ENCODE measurements around the gene PATJ. TPM values are rescaled to one million over a fixed set of nuclear protein-coding genes. Genes with fewer than 3 reads are reported as not detected.
"Not testable (repeated sequence)": the region's sequence is repeated elsewhere in the genome, so short reads cannot be mapped to it uniquely, and the experiment has no call there.

PATJ gene
- total and polyA plus RNA-seq, 5 donors = 36.3 to 72.3 (median 51.8) TPM

GRCh38 chr1:61953076-61953789 is 211.0 kb downstream of the PATJ start:
- peak overlapping the region; percentile 59 for H3K4me3 ChIP-seq (ENCODE audit: low read length)
- no peak overlapping the region for H3K27ac ChIP-seq (ENCODE audit: low read length)
- intact Hi-C loops (cut with DNase I) = loop anchor here in 2 of 4 donors (5.0 to 10.0 kb wide), 2 partner anchors 114 to 122 kb away; no protein-coding TSS in a partner anchor
- H3K4me1 ChIP-seq (ENCODE audit: control insufficient read depth, insufficient read depth, low read length) = no peaks in the 10 kb centered on the region
- DNase-seq = no peak
- ATAC-seq = no peak
- H3K9me3 ChIP-seq (ENCODE audit: control insufficient read depth, low read length) = no peaks in the 10 kb centered on the region
- H3K27me3 ChIP-seq (ENCODE audit: control insufficient read depth, insufficient read depth) = no peaks in the 10 kb centered on the region
- 74% methylated on average over 2 of the region's 2 CpGs for WGBS

- no peaks in the 10 kb centered on the region for H3K4me1 ChIP-seq (ENCODE audit: control insufficient read depth, insufficient read depth, low read length)
- WGBS = 93% methylated on average over 3 of the region's 3 CpGs
- H3K27me3 ChIP-seq (ENCODE audit: control insufficient read depth, insufficient read depth) = no peaks in the 10 kb centered on the region
- intact Hi-C loops (cut with DNase I) = loop anchor here in 2 of 4 donors (5.0 to 10.0 kb wide), 2 partner anchors 114 to 121 kb away; no protein-coding TSS in a partner anchor
- no peak for DNase-seq
- no peaks in the 10 kb centered on the region for H3K9me3 ChIP-seq (ENCODE audit: control insufficient read depth, low read length)
- ATAC-seq = no peak
- H3K27ac ChIP-seq (ENCODE audit: low read length) = no peak overlapping the region
- H3K4me3 ChIP-seq (ENCODE audit: low read length) = peak overlapping the region; percentile 59
Measured at GRCh38 chr1:61953790-61954150, 211.5 kb downstream of the PATJ start.

- Histone ChIP-seq H3K4me3 (ENCODE audit: low read length) (no peak overlapping the region), H3K4me1 (ENCODE audit: control insufficient read depth, insufficient read depth, low read length) (no peaks in the 10 kb centered on the region), H3K27ac (ENCODE audit: low read length) (no peak overlapping the region), H3K27me3 (ENCODE audit: control insufficient read depth, insufficient read depth) (no peaks in the 10 kb centered on the region), H3K9me3 (ENCODE audit: control insufficient read depth, low read length) (no peaks in the 10 kb centered on the region)
- ATAC-seq (no peak), DNase-seq (no peak)
- 87% methylated on average over 1 of the region's 1 CpG for WGBS
- intact Hi-C loops (cut with DNase I) = loop anchor here in 1 of 4 donors (10.0 kb wide), 1 partner anchor 120 kb away; no protein-coding TSS in a partner anchor
Measured at GRCh38 chr1:61955261-61955660, 213.0 kb downstream of the PATJ start.

- no peak for DNase-seq
- no peaks in the 10 kb centered on the region for H3K27me3 ChIP-seq (ENCODE audit: control insufficient read depth, insufficient read depth)
- no peak for ATAC-seq
- 89% methylated on average over 6 of the region's 6 CpGs for WGBS
- H3K27ac ChIP-seq (ENCODE audit: low read length) = no peak overlapping the region
- no peak overlapping the region for H3K4me3 ChIP-seq (ENCODE audit: low read length)
- no peaks in the 10 kb centered on the region for H3K4me1 ChIP-seq (ENCODE audit: control insufficient read depth, insufficient read depth, low read length)
- intact Hi-C loops (cut with DNase I) = loop anchor here in 1 of 4 donors (10.0 kb wide), 1 partner anchor 119 kb away; no protein-coding TSS in a partner anchor
- no peaks in the 10 kb centered on the region for H3K9me3 ChIP-seq (ENCODE audit: control insufficient read depth, low read length)
Measured at GRCh38 chr1:61956016-61956645, 213.9 kb downstream of the PATJ start.

GRCh38 chr1:61956784-61957183 is 214.5 kb downstream of the PATJ start:
- no peaks in the 10 kb centered on the region for H3K4me1 ChIP-seq (ENCODE audit: control insufficient read depth, insufficient read depth, low read length)
- WGBS = 72% methylated on average over 2 of the region's 2 CpGs
- intact Hi-C loops (cut with DNase I) = loop anchor here in 1 of 4 donors (10.0 kb wide), 1 partner anchor 118 kb away; no protein-coding TSS in a partner anchor
- ATAC-seq = no peak
- H3K9me3 ChIP-seq (ENCODE audit: control insufficient read depth, low read length) = no peaks in the 10 kb centered on the region
- no peaks in the 10 kb centered on the region for H3K27me3 ChIP-seq (ENCODE audit: control insufficient read depth, insufficient read depth)
- DNase-seq = no peak
- no peak overlapping the region for H3K4me3 ChIP-seq (ENCODE audit: low read length)
- no peak overlapping the region for H3K27ac ChIP-seq (ENCODE audit: low read length)

GRCh38 chr1:61961009-61961408 is 218.7 kb downstream of the PATJ start:
- no peak overlapping the region for H3K27ac ChIP-seq (ENCODE audit: low read length)
- H3K4me1 ChIP-seq (ENCODE audit: control insufficient read depth, insufficient read depth, low read length) = no peaks in the 10 kb centered on the region
- DNase-seq (no peak), ATAC-seq (no peak)
- no peaks in the 10 kb centered on the region for H3K27me3 ChIP-seq (ENCODE audit: control insufficient read depth, insufficient read depth)
- no peak overlapping the region for H3K4me3 ChIP-seq (ENCODE audit: low read length)
- intact Hi-C loops (cut with DNase I) = no loop called here
- H3K9me3 ChIP-seq (ENCODE audit: control insufficient read depth, low read length) = no peaks in the 10 kb centered on the region
- WGBS = 91% methylated on average over 3 of the region's 3 CpGs

GRCh38 chr1:61962631-61963030 is 220.4 kb downstream of the PATJ start:
- no peak for ATAC-seq
- Histone ChIP-seq H3K4me1 (ENCODE audit: control insufficient read depth, insufficient read depth, low read length) (no peaks in the 10 kb centered on the region), H3K4me3 (ENCODE audit: low read length) (no peak overlapping the region), H3K27me3 (ENCODE audit: control insufficient read depth, insufficient read depth) (no peaks in the 10 kb centered on the region), H3K9me3 (ENCODE audit: control insufficient read depth, low read length) (no peaks in the 10 kb centered on the region), H3K27ac (ENCODE audit: low read length) (no peak overlapping the region)
- DNase-seq = no peak
- intact Hi-C loops (cut with DNase I) = no loop called here
- 77% methylated on average over 3 of the region's 3 CpGs for WGBS

GRCh38 chr1:61966450-61967225 is 224.4 kb downstream of the PATJ start:
- H3K4me3 ChIP-seq (ENCODE audit: low read length); H3K27ac ChIP-seq (ENCODE audit: low read length); H3K27me3 ChIP-seq (ENCODE audit: control insufficient read depth, insufficient read depth); H3K4me1 ChIP-seq (ENCODE audit: control insufficient read depth, insufficient read depth, low read length); H3K9me3 ChIP-seq (ENCODE audit: control insufficient read depth, low read length); ATAC-seq; DNase-seq; intact Hi-C loops (cut with DNase I): not testable (repeated sequence)
- WGBS = 92% methylated on average over 9 of the region's 9 CpGs

GRCh38 chr1:61967750-61968149 is 225.5 kb downstream of the PATJ start:
- ATAC-seq (no peak), DNase-seq (no peak)
- WGBS = 14% methylated on average over 3 of the region's 3 CpGs
- Histone ChIP-seq H3K9me3 (ENCODE audit: control insufficient read depth, low read length) (no peaks in the 10 kb centered on the region), H3K27ac (ENCODE audit: low read length) (no peak overlapping the region), H3K4me1 (ENCODE audit: control insufficient read depth, insufficient read depth, low read length) (no peaks in the 10 kb centered on the region), H3K27me3 (ENCODE audit: control insufficient read depth, insufficient read depth) (no peaks in the 10 kb centered on the region), H3K4me3 (ENCODE audit: low read length) (no peak overlapping the region)
- intact Hi-C loops (cut with DNase I) = no loop called here

- intact Hi-C loops (cut with DNase I) = no loop called here
- no peaks in the 10 kb centered on the region for H3K9me3 ChIP-seq (ENCODE audit: control insufficient read depth, low read length)
Measured at GRCh38 chr1:61968869-61969268, 226.6 kb downstream of the PATJ start.

More at GRCh38 chr1:61968869-61969268, 226.6 kb downstream of the PATJ start:
- DNase-seq = no peak
- Histone ChIP-seq H3K4me3 (ENCODE audit: low read length) (no peak overlapping the region), H3K4me1 (ENCODE audit: control insufficient read depth, insufficient read depth, low read length) (no peaks in the 10 kb centered on the region), H3K27ac (ENCODE audit: low read length) (no peak overlapping the region), H3K27me3 (ENCODE audit: control insufficient read depth, insufficient read depth) (no peaks in the 10 kb centered on the region)
- WGBS = 98% methylated on average over 1 of the region's 1 CpG
- ATAC-seq = no peak

Data from right cardiac atrium (tissue), 5 donors.